HEK293T (cell line): Measurements from ENCODE around the gene POLR1H.

Source experiments
- ARNT ChIP-seq: fragments of 450-650 bp; IDR thresholded peaks from 2 replicates; pipeline ENCODE4 v1.6.1; 2017; ENCODE audit warnings: mild to moderate bottlenecking
- BHLHE40 ChIP-seq: fragments of 450-650 bp; IDR thresholded peaks from 2 replicates; pipeline ENCODE4 v1.6.1; 2016; ENCODE audit warnings: mild to moderate bottlenecking, moderate library complexity, borderline replicate concordance
- CTBP1 ChIP-seq: fragments of 450-650 bp; IDR thresholded peaks from 2 replicates; pipeline ENCODE4 v1.6.1; 2016; ENCODE audit warnings: borderline replicate concordance
- ELF4 ChIP-seq: fragments of 450-650 bp; IDR thresholded peaks from 2 replicates; pipeline ENCODE4 v1.6.1; 2017; ENCODE audit warnings: antibody characterized with exemption
- FOXK2 ChIP-seq: fragments of 450-650 bp; IDR thresholded peaks from 2 replicates; pipeline ENCODE4 v1.6.1; 2016; ENCODE audit warnings: mild to moderate bottlenecking
- FOXM1 ChIP-seq: fragments of 450-650 bp; IDR thresholded peaks from 2 replicates; pipeline ENCODE4 v1.6.1; 2017; ENCODE audit warnings: mild to moderate bottlenecking, borderline replicate concordance
- L3MBTL2 ChIP-seq: fragments of 450-650 bp; conservative IDR thresholded peaks from 2 replicates; pipeline ENCODE4 v1.6.1; 2016; ENCODE audit warnings: mild to moderate bottlenecking
- ZNF384 ChIP-seq: fragments of 450-650 bp; IDR thresholded peaks from 2 replicates; pipeline ENCODE4 v1.6.1; 2016

GRCh38 chr6:30092852-30093543 lies 31.9 kb downstream of the POLR1H start:
- no peak for TF ChIP-seq ARNT
- no peak for TF ChIP-seq L3MBTL2
- no peak for TF ChIP-seq ZNF384
- TF ChIP-seq ELF4, result no peak
- no peak for TF ChIP-seq FOXK2
- no peak for TF ChIP-seq FOXM1
- TF ChIP-seq CTBP1, result no peak
- no peak for TF ChIP-seq BHLHE40
